Mesothelial cell of epicardium (in vitro differentiated cells): ENCODE measurements around the gene WDR81. TPM values are rescaled to one million over a fixed set of nuclear protein-coding genes. Genes with fewer than 3 reads are reported as not detected.

ENCODE experiments used
- DNase-seq, 2 experiments: peaks; one replicate each; pipeline ENCODE4 v3.0.0; 2021; ENCODE audit warnings: low spot score in 2 of 2; ENCODE audit not compliant: unreplicated experiment in 2 of 2
- H3K27ac Mint-ChIP-seq: 2 replicates; pipeline ENCODE4 v1.8.0; 2021; ENCODE audit warnings: mixed read lengths
- H3K27me3 Mint-ChIP-seq: 2 replicates; pipeline ENCODE4 v1.8.0; 2021; ENCODE audit warnings: low read depth, mixed read lengths
- H3K36me3 Mint-ChIP-seq: 2 replicates; pipeline ENCODE4 v1.8.0; 2021; ENCODE audit warnings: mixed read lengths
- H3K4me1 Mint-ChIP-seq: 2 replicates; pipeline ENCODE4 v1.8.0; 2021; ENCODE audit warnings: mixed read lengths
- H3K4me3 Mint-ChIP-seq: 2 replicates; pipeline ENCODE4 v1.8.0; 2021; ENCODE audit warnings: mild to moderate bottlenecking, moderate library complexity, mixed read lengths
- H3K9me3 Mint-ChIP-seq: 2 replicates; pipeline ENCODE4 v1.8.0; 2021; ENCODE audit warnings: mixed read lengths
- CTCF ChIP-seq: fragments of 200-600 bp; sonication (generic); IDR thresholded peaks from one replicate; pipeline ENCODE4 v1.5.0; 2021; ENCODE audit warnings: antibody characterized with exemption; ENCODE audit not compliant: unreplicated experiment
- total RNA-seq: library from RNA; stranded (reverse); gene quantifications from 3 replicates; pipeline ENCODE4 v1.2.1, GENCODE V29; 2021

Gene WDR81
- total RNA-seq, 1 donor from 2014 or later: 20.6 TPM

- no peaks in the 10 kb centered on the region for H3K27me3 Mint-ChIP-seq
- no peaks in the 10 kb centered on the region for H3K9me3 Mint-ChIP-seq
- no peak for TF ChIP-seq CTCF
- H3K36me3 Mint-ChIP-seq: peaks cover 12% of the 10 kb centered on the region
- H3K4me3 Mint-ChIP-seq: no peak overlapping the region
- no peak for DNase-seq
- no peak overlapping the region for H3K27ac Mint-ChIP-seq
- peaks cover 8% of the 10 kb centered on the region for H3K4me1 Mint-ChIP-seq
These were observed 6.6 kb downstream of the WDR81 start for GRCh38 chr17:1731194-1731506.

GRCh38 chr17:1732241-1732832 is 7.8 kb downstream of the WDR81 start:
- Mint-ChIP-seq H3K4me1 (peaks cover 15% of the 10 kb centered on the region), H3K36me3 (peaks cover 14% of the 10 kb centered on the region), H3K27ac (no peak overlapping the region), H3K9me3 (no peaks in the 10 kb centered on the region), H3K27me3 (no peaks in the 10 kb centered on the region), H3K4me3 (no peak overlapping the region)
- TF ChIP-seq CTCF: no peak
- no peak for DNase-seq

GRCh38 chr17:1732833-1733321 is 8.4 kb downstream of the WDR81 start:
- Mint-ChIP-seq H3K27me3 (no peaks in the 10 kb centered on the region), H3K4me3 (no peak overlapping the region), H3K36me3 (peaks cover 14% of the 10 kb centered on the region), H3K4me1 (peaks cover 15% of the 10 kb centered on the region), H3K27ac (no peak overlapping the region), H3K9me3 (no peaks in the 10 kb centered on the region)
- TF ChIP-seq CTCF: no peak
- no peak for DNase-seq

GRCh38 chr17:1733759-1734158 is 9.3 kb downstream of the WDR81 start:
- TF ChIP-seq CTCF: no peak
- DNase-seq: no peak
- peaks cover 15% of the 10 kb centered on the region for H3K4me1 Mint-ChIP-seq
- no peaks in the 10 kb centered on the region for H3K9me3 Mint-ChIP-seq
- no peaks in the 10 kb centered on the region for H3K27me3 Mint-ChIP-seq
- no peak overlapping the region for H3K4me3 Mint-ChIP-seq
- peaks cover 15% of the 10 kb centered on the region for H3K36me3 Mint-ChIP-seq
- no peak overlapping the region for H3K27ac Mint-ChIP-seq

- DNase-seq: no peak
- no peak overlapping the region for H3K27ac Mint-ChIP-seq
- H3K27me3 Mint-ChIP-seq: no peaks in the 10 kb centered on the region
- peaks cover 13% of the 10 kb centered on the region for H3K36me3 Mint-ChIP-seq
- no peaks in the 10 kb centered on the region for H3K9me3 Mint-ChIP-seq
- H3K4me3 Mint-ChIP-seq: no peak overlapping the region
- TF ChIP-seq CTCF: no peak
- H3K4me1 Mint-ChIP-seq: peaks cover 9% of the 10 kb centered on the region
These were observed 10.9 kb downstream of the WDR81 start for GRCh38 chr17:1735418-1735817.

GRCh38 chr17:1735834-1736347 is 11.4 kb downstream of the WDR81 start:
- no peak overlapping the region for H3K4me3 Mint-ChIP-seq
- no peak for TF ChIP-seq CTCF
- H3K36me3 Mint-ChIP-seq: peaks cover 13% of the 10 kb centered on the region
- no peak overlapping the region for H3K27ac Mint-ChIP-seq
- H3K27me3 Mint-ChIP-seq: no peaks in the 10 kb centered on the region
- H3K9me3 Mint-ChIP-seq: no peaks in the 10 kb centered on the region
- no peak for DNase-seq
- peaks cover 9% of the 10 kb centered on the region for H3K4me1 Mint-ChIP-seq
